ENCODE results near the gene ATG4D.

ATG4D gene

DNA sequence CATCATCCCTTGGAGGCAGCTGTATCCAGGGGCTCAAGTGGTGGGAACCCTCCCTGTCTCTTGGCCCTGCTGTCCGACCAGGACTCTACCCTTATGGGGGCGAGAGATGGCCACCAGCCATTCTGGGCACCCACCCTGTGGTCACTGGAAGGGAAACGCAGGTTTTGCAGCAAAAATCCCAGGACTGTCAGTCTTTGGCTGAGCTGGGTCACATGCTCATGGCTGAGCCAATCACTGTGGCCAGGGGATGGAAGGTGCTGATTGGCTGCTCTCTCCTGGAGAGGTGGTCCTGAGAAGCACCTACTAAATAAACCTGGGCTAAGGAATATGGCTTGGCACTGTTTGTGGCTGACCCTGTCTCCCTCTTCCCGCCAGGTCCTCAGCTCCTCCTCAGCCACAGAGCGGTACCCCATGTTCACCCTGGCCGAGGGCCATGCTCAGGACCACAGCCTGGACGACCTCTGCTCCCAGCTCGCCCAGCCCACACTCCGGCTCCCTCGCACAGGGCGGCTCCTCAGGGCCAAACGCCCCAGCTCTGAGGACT, 8.9 kb downstream of the ATG4D start:
- peak overlapping the region in 9 of 11 experiments; percentile 50 to 82 (median 69); a peak in 17 of 22 replicates for H3K9ac ChIP-seq
- peak overlapping the region in 7 of 10 experiments; percentile 11 to 45 (median 30); a peak in 12 of 20 replicates for H3K4me3 ChIP-seq
- H3K4me1 ChIP-seq, result peaks cover 47 to 72% (median 55%) of the 10 kb centered on the region in 10 experiments
- peak overlapping the region; percentile 69 to 94 (median 84) for H3K4me2 ChIP-seq
- peaks cover 81 to 100% (median 94%) of the 10 kb centered on the region in 11 experiments for H3K36me3 ChIP-seq
- H3K27me3 ChIP-seq, result no peaks in the 10 kb centered on the region
- no peak for TF ChIP-seq Cebpa-rat (IDR thresholded peaks at IDR 0.05)
- peak overlapping the region in 10 of 11 experiments; percentile 40 to 95 (median 80); a peak in 18 of 22 replicates for H3K27ac ChIP-seq
- peaks cover 0 to 74% (median 36%) of the 10 kb centered on the region in 11 experiments; a peak in 16 of 22 replicates for H4K20me1 ChIP-seq
- peaks cover 0 to 6% (median 0%) of the 10 kb centered on the region in 11 experiments; a peak in 3 of 22 replicates for H3K9me3 ChIP-seq (replicated peaks in 1 of 11)

DNA sequence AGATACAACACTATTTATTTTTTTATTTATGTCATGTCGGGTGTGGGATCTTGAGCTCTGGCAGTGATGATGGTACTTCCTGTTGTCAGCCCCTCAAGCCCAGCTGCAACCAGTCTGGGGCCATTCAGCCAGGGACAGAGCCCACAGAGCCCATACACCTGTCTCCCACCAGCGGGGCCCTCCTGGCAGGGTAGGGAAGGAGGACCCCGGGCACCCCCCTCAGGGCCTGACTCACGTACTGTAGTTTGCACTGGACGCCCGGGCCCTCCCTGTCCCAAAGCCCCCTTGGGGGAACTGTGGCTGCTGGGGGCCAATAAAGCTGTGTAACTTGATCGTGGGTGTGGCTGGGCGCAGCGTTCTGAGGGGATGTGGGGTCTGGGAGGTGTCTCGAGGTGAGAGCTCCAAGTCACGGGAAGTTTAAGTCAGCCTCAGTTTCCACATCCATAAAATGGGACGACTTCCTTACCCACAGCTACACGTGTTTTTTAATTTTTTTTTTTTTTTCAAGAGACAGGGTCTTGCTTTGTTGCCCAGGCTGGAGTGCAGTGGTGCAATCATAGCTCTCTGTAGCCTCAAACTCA, 9.5 kb downstream of the ATG4D start:
- 0 out of 22 replicates have a peak, but pooled peaks of 1 of the 11 experiments have one; percentile 31 for TF ChIP-seq Cebpa-rat (IDR thresholded peaks at IDR 0.05)
- peaks cover 85 to 100% (median 94%) of the 10 kb centered on the region in 11 experiments for H3K36me3 ChIP-seq
- H3K9ac ChIP-seq, result peak overlapping the region; percentile 17 to 82 (median 66); a peak in 21 of 22 replicates
- H3K27ac ChIP-seq, result peak overlapping the region in 10 of 11 experiments; percentile 40 to 95 (median 80); a peak in 20 of 22 replicates
- H3K4me3 ChIP-seq, result peak overlapping the region in 7 of 10 experiments; percentile 11 to 45 (median 30); a peak in 11 of 20 replicates
- H4K20me1 ChIP-seq, result peaks cover 0 to 78% (median 40%) of the 10 kb centered on the region in 11 experiments; a peak in 16 of 22 replicates
- peaks cover 47 to 74% (median 56%) of the 10 kb centered on the region in 10 experiments for H3K4me1 ChIP-seq
- H3K9me3 ChIP-seq (replicated peaks in 1 of 11), result peaks cover 0 to 6% (median 0%) of the 10 kb centered on the region in 11 experiments; a peak in 3 of 22 replicates
- peak overlapping the region; percentile 69 to 94 (median 84) for H3K4me2 ChIP-seq
- no peaks in the 10 kb centered on the region for H3K27me3 ChIP-seq

DNA sequence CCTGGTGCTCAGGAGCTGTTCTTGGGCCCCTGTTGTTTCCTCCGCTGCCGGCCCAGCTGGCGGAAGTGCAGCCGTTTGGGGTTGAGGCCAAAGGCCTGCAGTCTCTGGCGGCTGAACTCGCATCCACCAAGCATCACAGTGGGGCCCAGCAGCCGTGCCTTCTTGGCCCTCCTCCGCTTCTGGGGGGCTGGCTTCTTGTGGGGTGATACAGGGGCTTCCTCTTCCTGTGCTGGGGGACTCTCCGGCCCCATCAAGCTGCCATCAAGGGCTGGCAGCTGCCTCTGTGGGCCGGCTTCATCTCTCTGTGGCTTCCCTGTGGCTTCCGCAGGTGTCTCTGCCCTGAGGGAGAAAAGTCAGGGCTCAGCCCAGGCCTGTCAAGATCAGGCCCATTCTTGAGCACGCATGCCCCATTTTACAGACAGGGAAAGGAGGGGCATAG, 10.3 kb downstream of the ATG4D start:
- Histone ChIP-seq H3K27me3 (no peaks in the 10 kb centered on the region), H3K4me1 (peaks cover 47 to 74% (median 56%) of the 10 kb centered on the region in 10 experiments), H3K4me2 (peak overlapping the region; percentile 69 to 94 (median 84)), H4K20me1 (peaks cover 0 to 74% (median 40%) of the 10 kb centered on the region in 11 experiments; a peak in 16 of 22 replicates), H3K9ac (peak overlapping the region; percentile 17 to 82 (median 66); a peak in 21 of 22 replicates), H3K9me3 (replicated peaks in 1 of 11) (peaks cover 0 to 6% (median 0%) of the 10 kb centered on the region in 11 experiments; a peak in 3 of 22 replicates), H3K4me3 (peak overlapping the region in 5 of 10 experiments; percentile 0 to 30 (median 25); a peak in 5 of 20 replicates), H3K36me3 (peaks cover 85 to 100% (median 94%) of the 10 kb centered on the region in 11 experiments), H3K27ac (peak overlapping the region in 10 of 11 experiments; percentile 40 to 95 (median 80); a peak in 20 of 22 replicates)
- TF ChIP-seq Cebpa-rat (IDR thresholded peaks at IDR 0.05), result no peak

DNA sequence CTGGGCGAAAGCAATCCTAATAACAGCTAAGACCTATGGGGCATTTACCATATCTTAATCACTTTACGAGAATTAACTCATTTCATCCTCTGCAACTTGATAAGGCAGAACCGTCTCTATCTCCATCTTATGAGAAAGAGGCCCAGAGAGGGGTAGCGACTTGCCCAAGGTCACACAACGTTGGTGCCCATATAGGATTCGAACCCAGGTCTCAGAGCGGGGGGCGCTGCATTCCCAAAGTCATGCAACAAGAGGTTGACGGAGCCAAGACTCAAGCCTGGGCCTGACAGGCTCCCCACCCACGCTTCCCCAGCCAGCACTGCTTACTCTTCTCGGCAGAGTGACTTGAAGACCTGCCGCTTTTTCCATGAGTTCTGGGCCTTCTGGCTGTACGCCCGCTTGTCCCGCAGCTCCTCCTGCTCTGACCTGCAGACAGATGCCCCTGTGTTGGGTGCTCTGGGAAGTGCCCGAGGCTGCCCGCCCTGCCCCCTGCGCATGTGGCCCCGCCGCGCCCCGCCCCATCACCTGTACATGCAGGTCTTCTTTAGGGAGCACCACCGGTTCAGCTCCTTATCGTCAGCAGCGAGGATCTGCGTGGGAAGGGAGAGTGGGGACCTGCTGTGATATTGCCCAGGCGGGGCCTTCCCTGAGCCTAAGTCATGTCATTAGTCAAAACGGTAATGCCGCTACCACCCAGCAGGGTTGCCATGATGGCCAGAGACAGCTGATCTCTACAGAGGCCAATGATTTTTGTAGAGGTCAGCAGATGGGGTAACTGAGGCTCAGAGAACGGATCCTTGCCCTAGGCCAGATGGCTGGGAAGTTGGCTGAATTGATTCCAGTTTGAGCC, 11.3 kb downstream of the ATG4D start:
- Histone ChIP-seq H3K9ac (peak overlapping the region; percentile 17 to 82 (median 66); a peak in 19 of 22 replicates), H3K4me3 (peak overlapping the region in 5 of 10 experiments; percentile 7 to 28 (median 17); a peak in 6 of 20 replicates), H3K4me2 (peak overlapping the region; percentile 69 to 94 (median 84)), H3K4me1 (peaks cover 47 to 69% (median 56%) of the 10 kb centered on the region in 10 experiments), H4K20me1 (peaks cover 0 to 76% (median 39%) of the 10 kb centered on the region in 11 experiments; a peak in 16 of 22 replicates), H3K27me3 (no peaks in the 10 kb centered on the region), H3K27ac (peak overlapping the region in 10 of 11 experiments; percentile 40 to 95 (median 80); a peak in 18 of 22 replicates), H3K9me3 (replicated peaks in 1 of 11) (peaks cover 0 to 6% (median 0%) of the 10 kb centered on the region in 11 experiments; a peak in 3 of 22 replicates), H3K36me3 (peaks cover 85 to 100% (median 94%) of the 10 kb centered on the region in 11 experiments)
- TF ChIP-seq Cebpa-rat (IDR thresholded peaks at IDR 0.05), result no peak

DNA sequence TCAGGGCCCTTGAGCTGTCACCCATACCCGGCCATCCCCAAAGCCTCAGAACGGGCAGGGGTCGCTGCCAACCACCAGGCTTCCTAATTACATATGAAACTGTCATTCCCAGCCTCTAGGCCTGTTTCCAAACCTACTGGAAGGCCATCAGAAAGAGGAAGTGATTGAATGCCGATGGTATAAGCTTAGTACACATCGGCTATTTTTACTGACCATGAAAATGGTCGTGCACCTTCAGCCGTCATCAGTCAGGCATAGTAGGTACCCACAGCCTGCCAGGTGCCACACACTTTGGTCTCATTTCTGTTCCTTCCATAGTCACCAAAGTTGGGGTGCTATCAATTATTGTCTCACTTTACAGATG, 11.9 kb downstream of the ATG4D start:
- peak overlapping the region; percentile 69 to 94 (median 84) for H3K4me2 ChIP-seq
- H3K27me3 ChIP-seq, result no peaks in the 10 kb centered on the region
- no peak overlapping the region; a peak in 1 of 20 replicates for H3K4me3 ChIP-seq
- H3K27ac ChIP-seq, result peak overlapping the region in 8 of 11 experiments; percentile 44 to 95 (median 83); a peak in 17 of 22 replicates
- H3K36me3 ChIP-seq, result peaks cover 85 to 100% (median 94%) of the 10 kb centered on the region in 11 experiments
- peak overlapping the region; percentile 13 to 82 (median 63); a peak in 16 of 22 replicates for H3K9ac ChIP-seq
- no peak for TF ChIP-seq Cebpa-rat (IDR thresholded peaks at IDR 0.05)
- H3K4me1 ChIP-seq, result peaks cover 47 to 64% (median 56%) of the 10 kb centered on the region in 10 experiments
- peaks cover 0 to 79% (median 35%) of the 10 kb centered on the region in 11 experiments; a peak in 16 of 22 replicates for H4K20me1 ChIP-seq
- H3K9me3 ChIP-seq (replicated peaks in 1 of 11), result peaks cover 0 to 6% (median 0%) of the 10 kb centered on the region in 11 experiments; a peak in 3 of 22 replicates

DNA sequence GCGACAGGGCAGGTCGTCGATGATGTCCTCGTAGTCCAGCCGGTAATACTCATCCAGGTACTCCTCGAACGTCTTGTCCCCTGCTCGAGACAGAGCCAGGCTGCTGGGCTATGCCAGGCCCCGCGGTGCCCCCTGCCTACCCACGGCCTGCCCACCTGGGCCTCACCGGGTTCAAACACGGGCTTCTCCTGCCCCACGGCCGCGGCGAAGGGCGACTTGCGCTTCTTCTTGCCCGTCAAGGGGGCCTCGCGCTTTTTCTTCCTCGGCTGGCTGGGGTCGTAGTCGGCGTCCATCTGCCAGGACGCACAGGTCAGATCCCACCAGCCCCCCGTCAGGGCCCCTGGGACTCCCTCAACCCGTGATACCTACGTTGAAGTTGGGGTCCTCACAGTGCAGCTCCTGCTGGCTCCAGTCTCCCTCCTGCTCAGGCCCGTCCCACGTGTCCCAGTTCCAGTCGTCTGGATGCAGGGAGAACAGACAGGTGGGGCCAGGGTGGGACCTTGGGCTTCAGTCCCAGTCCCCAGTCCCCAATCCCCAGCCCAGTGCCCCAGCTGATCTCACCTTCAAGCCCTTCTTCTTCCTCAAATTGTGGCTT, 14.0 kb downstream of the ATG4D start:
- peak overlapping the region in 2 of 11 experiments; percentile 11 to 32; a peak in 3 of 22 replicates for H3K9ac ChIP-seq
- H3K27me3 ChIP-seq, result no peaks in the 10 kb centered on the region
- peak overlapping the region in 4 of 11 experiments; percentile 2 to 95 (median 16); a peak in 4 of 22 replicates for H3K27ac ChIP-seq
- H3K9me3 ChIP-seq (replicated peaks in 1 of 11), result no peaks in the 10 kb centered on the region
- peaks cover 80 to 100% (median 94%) of the 10 kb centered on the region in 11 experiments for H3K36me3 ChIP-seq
- H3K4me3 ChIP-seq, result no peak overlapping the region
- H3K4me1 ChIP-seq, result peaks cover 39 to 57% (median 46%) of the 10 kb centered on the region in 10 experiments
- no peak overlapping the region for H3K4me2 ChIP-seq
- H4K20me1 ChIP-seq, result peaks cover 0 to 92% (median 37%) of the 10 kb centered on the region in 11 experiments; a peak in 16 of 22 replicates
- no peak for TF ChIP-seq Cebpa-rat (IDR thresholded peaks at IDR 0.05)

DNA sequence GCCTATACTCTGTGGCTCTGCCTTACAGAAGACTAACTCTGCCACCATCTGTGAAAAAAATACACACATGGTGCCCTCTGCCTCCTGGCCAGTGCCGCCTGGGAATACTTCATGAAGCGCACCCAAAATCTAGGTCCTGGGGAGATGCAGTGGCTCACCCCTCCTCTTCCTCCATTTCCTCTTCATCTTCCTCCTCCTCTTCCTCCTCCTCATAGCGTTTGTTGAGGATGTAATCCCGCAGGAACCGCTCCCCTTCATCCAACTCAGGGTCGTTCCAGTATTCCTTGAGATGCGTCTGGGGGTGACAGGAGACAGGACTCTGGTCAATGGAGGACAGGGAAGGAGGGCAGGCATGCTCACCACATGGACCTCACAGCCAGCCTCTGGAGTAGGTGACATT, 16.4 kb downstream of the ATG4D start:
- H3K27me3 ChIP-seq, result no peaks in the 10 kb centered on the region
- H3K4me2 ChIP-seq, result no peak overlapping the region
- H3K4me1 ChIP-seq, result peaks cover 25 to 52% (median 42%) of the 10 kb centered on the region in 10 experiments
- peaks cover 59 to 96% (median 87%) of the 10 kb centered on the region in 11 experiments for H3K36me3 ChIP-seq
- no peak overlapping the region for H3K4me3 ChIP-seq
- TF ChIP-seq Cebpa-rat (IDR thresholded peaks at IDR 0.05), result no peak
- H4K20me1 ChIP-seq, result peaks cover 0 to 75% (median 18%) of the 10 kb centered on the region in 11 experiments; a peak in 10 of 22 replicates
- H3K9ac ChIP-seq, result no peak overlapping the region
- H3K27ac ChIP-seq, result no peak overlapping the region; a peak in 1 of 22 replicates
- H3K9me3 ChIP-seq (replicated peaks in 1 of 11), result no peaks in the 10 kb centered on the region

Measured in BLaER1 treated with 17β-estradiol and CSF1 and Interleukin-3, amounts not matched to agents 10 nM and 100 nM (cell line).